Neural crest cell (in vitro differentiated cells): ENCODE data around the gene CPHXL. TPM values are rescaled to one million over a fixed set of nuclear protein-coding genes. Genes with fewer than 3 reads are reported as not detected.

ENCODE experiments used
- DNase-seq: peaks from one replicate; pipeline ENCODE4 v3.0.0; 2021; ENCODE audit warnings: low read depth, mixed read lengths, low spot score
- H3K27ac Mint-ChIP-seq: one replicate; pipeline ENCODE4 v1.8.0; 2021; ENCODE audit warnings: mild to moderate bottlenecking, mixed read lengths; ENCODE audit not compliant: unreplicated experiment
- H3K27me3 Mint-ChIP-seq: 2 replicates; pipeline ENCODE4 v1.8.0; 2021; ENCODE audit warnings: low read depth, mild to moderate bottlenecking, mixed read lengths
- H3K36me3 Mint-ChIP-seq: 2 replicates; pipeline ENCODE4 v1.8.0; 2021; ENCODE audit warnings: low read depth, mild to moderate bottlenecking, mixed read lengths
- H3K4me1 Mint-ChIP-seq: 2 replicates; pipeline ENCODE4 v1.8.0; 2021; ENCODE audit warnings: mixed read lengths
- H3K4me3 Mint-ChIP-seq: one replicate; pipeline ENCODE4 v1.8.0; 2021; ENCODE audit warnings: mild to moderate bottlenecking, mixed read lengths
- H3K9me3 Mint-ChIP-seq: 2 replicates; pipeline ENCODE4 v1.8.0; 2021; ENCODE audit warnings: mixed read lengths
- total RNA-seq: library from RNA; stranded (reverse); gene quantifications from 2 replicates; pipeline ENCODE4 v1.2.1, GENCODE V29; 2021
- TF ChIP-seq, protein P1 (sequence below): fragments of 200-600 bp; sonication (generic); conservative IDR thresholded peaks from 2 replicates; pipeline ENCODE4 v1.5.0; 2021; ENCODE audit warnings: antibody characterized with exemption, mild to moderate bottlenecking

CPHXL gene
- total RNA-seq, 1 donor from 2014 or later = not detected

- TF ChIP-seq, protein P1, sequence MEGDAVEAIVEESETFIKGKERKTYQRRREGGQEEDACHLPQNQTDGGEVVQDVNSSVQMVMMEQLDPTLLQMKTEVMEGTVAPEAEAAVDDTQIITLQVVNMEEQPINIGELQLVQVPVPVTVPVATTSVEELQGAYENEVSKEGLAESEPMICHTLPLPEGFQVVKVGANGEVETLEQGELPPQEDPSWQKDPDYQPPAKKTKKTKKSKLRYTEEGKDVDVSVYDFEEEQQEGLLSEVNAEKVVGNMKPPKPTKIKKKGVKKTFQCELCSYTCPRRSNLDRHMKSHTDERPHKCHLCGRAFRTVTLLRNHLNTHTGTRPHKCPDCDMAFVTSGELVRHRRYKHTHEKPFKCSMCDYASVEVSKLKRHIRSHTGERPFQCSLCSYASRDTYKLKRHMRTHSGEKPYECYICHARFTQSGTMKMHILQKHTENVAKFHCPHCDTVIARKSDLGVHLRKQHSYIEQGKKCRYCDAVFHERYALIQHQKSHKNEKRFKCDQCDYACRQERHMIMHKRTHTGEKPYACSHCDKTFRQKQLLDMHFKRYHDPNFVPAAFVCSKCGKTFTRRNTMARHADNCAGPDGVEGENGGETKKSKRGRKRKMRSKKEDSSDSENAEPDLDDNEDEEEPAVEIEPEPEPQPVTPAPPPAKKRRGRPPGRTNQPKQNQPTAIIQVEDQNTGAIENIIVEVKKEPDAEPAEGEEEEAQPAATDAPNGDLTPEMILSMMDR = no peak
- no peak overlapping the region for H3K27ac Mint-ChIP-seq
- no peak overlapping the region for H3K4me3 Mint-ChIP-seq
- no peak for DNase-seq
- H3K36me3 Mint-ChIP-seq = peaks cover 22% of the 10 kb centered on the region
- H3K4me1 Mint-ChIP-seq = no peaks in the 10 kb centered on the region
- H3K27me3 Mint-ChIP-seq = no peaks in the 10 kb centered on the region
- H3K9me3 Mint-ChIP-seq = peaks cover 19% of the 10 kb centered on the region
These were observed 46.9 kb downstream of the CPHXL start for GRCh38 chr16:75679366-75679765.

GRCh38 chr16:75676909-75677308, 49.4 kb downstream of the CPHXL start, which contains the start of gene CPHXL2:
CPHXL2 (minus strand) TSS chr16:75677009; CDS start chr16:75676999, 10 bp downstream.
- Mint-ChIP-seq H3K27me3 (no peaks in the 10 kb centered on the region), H3K4me3 (no peak within 1 kb of the TSS), H3K9me3 (peaks cover under 1% of the 10 kb centered on the region), H3K4me1 (no peaks in the 10 kb centered on the region), H3K27ac (no peak within 1 kb of the TSS), H3K36me3 (peaks cover under 1% of the 10 kb centered on the region)
- TF ChIP-seq, protein P1 = no peak
- no peak for DNase-seq

DNA sequence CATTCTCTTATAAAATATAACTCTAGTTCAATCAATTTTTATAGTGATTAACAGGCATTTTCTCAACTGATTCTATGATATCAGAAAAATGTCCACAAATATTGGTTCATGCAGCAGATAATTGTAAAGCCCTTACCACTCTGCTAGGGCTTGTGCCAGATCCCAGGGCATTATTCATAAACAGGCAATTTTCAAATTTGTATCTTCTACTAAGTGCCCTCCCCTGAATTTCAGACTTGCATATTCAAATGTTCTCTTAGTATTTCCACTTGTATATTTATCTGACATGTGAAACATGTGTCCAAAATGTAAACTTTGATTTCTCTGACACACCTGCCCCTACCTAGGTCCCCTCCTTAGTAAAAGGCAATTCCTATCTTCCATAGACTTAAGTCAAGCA, 58.8 kb downstream of the CPHXL start:
- Mint-ChIP-seq H3K4me3 (no peak overlapping the region), H3K9me3 (no peaks in the 10 kb centered on the region), H3K36me3 (no peaks in the 10 kb centered on the region), H3K27me3 (no peaks in the 10 kb centered on the region), H3K4me1 (no peaks in the 10 kb centered on the region), H3K27ac (no peak overlapping the region)
- DNase-seq = no peak
- TF ChIP-seq, protein P1 = no peak

Other genes starting within 250 kb of the CPHXL start
- 22.4 and 23.1 TPM in 2 replicates for gene CHST6, start 231.0 kb downstream of the CPHXL start, total RNA-seq
- gene CHST5, start 190.4 kb downstream of the CPHXL start, total RNA-seq = 1.3 and 1.5 TPM in 2 replicates
- gene TMEM231, start 170.2 kb downstream of the CPHXL start, total RNA-seq = 25.8 and 27.5 TPM in 2 replicates
- 83.0 and 87.0 TPM in 2 replicates for gene GABARAPL2, start 160.1 kb downstream of the CPHXL start, total RNA-seq
- 78.7 and 82.6 TPM in 2 replicates for gene ADAT1, start 103.2 kb downstream of the CPHXL start, total RNA-seq
- 161 and 164 TPM in 2 replicates for gene KARS1, start 78.8 kb downstream of the CPHXL start, total RNA-seq
- 47.2 and 50.2 TPM in 2 replicates for gene TERF2IP, start 78.7 kb downstream of the CPHXL start, total RNA-seq
- gene CPHXL2, start 49.5 kb downstream of the CPHXL start, total RNA-seq = not detected in 2 replicates
- not detected in 2 replicates for gene DUXB, start 25.0 kb downstream of the CPHXL start, total RNA-seq